Endothelial cell (in vitro differentiated cells): Measurements from ENCODE around the gene MRPL23. TPM values are rescaled to one million over a fixed set of nuclear protein-coding genes. Genes with fewer than 3 reads are reported as not detected.

ENCODE experiments used
- DNase-seq: peaks from one replicate; pipeline ENCODE4 v3.0.0; 2021; ENCODE audit warnings: low spot score
- H3K27ac Mint-ChIP-seq: one replicate; pipeline ENCODE4 v1.8.0; 2021; ENCODE audit warnings: mixed read lengths, inconsistent platforms; ENCODE audit not compliant: unreplicated experiment
- H3K27me3 Mint-ChIP-seq: one replicate; pipeline ENCODE4 v1.8.0; 2021; ENCODE audit warnings: mild to moderate bottlenecking, moderate library complexity, mixed read lengths, inconsistent platforms; ENCODE audit not compliant: unreplicated experiment
- H3K36me3 Mint-ChIP-seq: one replicate; pipeline ENCODE4 v1.8.0; 2021; ENCODE audit warnings: mild to moderate bottlenecking, low read depth, mixed read lengths, inconsistent platforms; ENCODE audit not compliant: unreplicated experiment
- H3K4me1 Mint-ChIP-seq: one replicate; pipeline ENCODE4 v1.8.0; 2021; ENCODE audit warnings: mild to moderate bottlenecking, mixed read lengths, inconsistent platforms; ENCODE audit not compliant: unreplicated experiment
- H3K4me3 Mint-ChIP-seq: one replicate; pipeline ENCODE4 v1.8.0; 2021; ENCODE audit warnings: mild to moderate bottlenecking, mixed read lengths, inconsistent platforms; ENCODE audit not compliant: unreplicated experiment
- H3K9me3 Mint-ChIP-seq: one replicate; pipeline ENCODE4 v1.8.0; 2021; ENCODE audit warnings: mixed read lengths, inconsistent platforms; ENCODE audit not compliant: unreplicated experiment
- total RNA-seq: library from RNA; stranded (reverse); fragmentation: NEBNext Ultra II Directional; extraction: Animal tissue kit (Norgen Biotek cat#: 25700); gene quantifications from one replicate; pipeline ENCODE4 v1.2.1, GENCODE V29; 2021; ENCODE audit not compliant: unreplicated experiment
- TF ChIP-seq, protein P1 (sequence below): fragments of 200-600 bp; sonication (generic); IDR thresholded peaks from one replicate; pipeline ENCODE4 v1.5.0; 2021; ENCODE audit warnings: antibody characterized with exemption; ENCODE audit not compliant: unreplicated experiment

Gene MRPL23
- total RNA-seq, 1 donor from 2014 or later = 29.2 TPM

DNA sequence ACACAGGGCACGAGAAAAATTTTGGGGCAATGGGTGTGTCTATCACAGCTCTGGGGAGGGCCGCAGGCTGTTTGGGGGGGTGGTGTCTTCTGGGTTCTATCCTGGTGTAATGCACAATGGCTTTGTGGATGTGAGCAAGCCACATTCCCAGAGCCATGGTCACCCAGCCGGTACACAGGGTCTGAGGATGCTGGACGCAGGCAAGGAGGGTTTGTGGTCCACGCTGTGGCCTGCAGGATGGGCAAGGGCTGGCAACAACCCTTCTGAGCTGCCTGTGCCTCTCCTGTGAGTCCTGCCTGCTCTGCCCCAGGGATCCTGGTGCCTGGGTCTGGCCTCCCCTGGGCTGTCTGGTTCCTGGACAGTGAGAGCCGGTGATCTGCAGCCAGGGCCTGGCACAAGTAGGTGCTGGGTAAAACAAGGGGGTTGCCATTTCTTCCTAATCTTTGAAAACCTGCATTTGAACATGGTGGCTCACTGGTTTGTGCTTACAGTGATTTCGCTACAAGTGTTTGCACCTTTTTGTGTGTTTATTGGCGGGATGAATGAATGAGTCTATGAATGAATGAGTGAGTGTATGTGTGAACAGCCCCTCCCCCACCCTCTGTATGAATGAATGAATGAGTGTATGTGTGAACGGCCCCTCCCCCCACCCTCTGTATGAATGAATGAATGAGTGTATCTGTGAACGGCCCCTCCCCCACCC lies 4.4 kb upstream of the MRPL23 start:
- no peak overlapping the region for H3K4me3 Mint-ChIP-seq
- TF ChIP-seq, protein P1, sequence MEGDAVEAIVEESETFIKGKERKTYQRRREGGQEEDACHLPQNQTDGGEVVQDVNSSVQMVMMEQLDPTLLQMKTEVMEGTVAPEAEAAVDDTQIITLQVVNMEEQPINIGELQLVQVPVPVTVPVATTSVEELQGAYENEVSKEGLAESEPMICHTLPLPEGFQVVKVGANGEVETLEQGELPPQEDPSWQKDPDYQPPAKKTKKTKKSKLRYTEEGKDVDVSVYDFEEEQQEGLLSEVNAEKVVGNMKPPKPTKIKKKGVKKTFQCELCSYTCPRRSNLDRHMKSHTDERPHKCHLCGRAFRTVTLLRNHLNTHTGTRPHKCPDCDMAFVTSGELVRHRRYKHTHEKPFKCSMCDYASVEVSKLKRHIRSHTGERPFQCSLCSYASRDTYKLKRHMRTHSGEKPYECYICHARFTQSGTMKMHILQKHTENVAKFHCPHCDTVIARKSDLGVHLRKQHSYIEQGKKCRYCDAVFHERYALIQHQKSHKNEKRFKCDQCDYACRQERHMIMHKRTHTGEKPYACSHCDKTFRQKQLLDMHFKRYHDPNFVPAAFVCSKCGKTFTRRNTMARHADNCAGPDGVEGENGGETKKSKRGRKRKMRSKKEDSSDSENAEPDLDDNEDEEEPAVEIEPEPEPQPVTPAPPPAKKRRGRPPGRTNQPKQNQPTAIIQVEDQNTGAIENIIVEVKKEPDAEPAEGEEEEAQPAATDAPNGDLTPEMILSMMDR = no peak
- DNase-seq = peak; percentile 1
- H3K27ac Mint-ChIP-seq = no peak overlapping the region
- H3K4me1 Mint-ChIP-seq = peaks cover 6% of the 10 kb centered on the region
- peaks cover 18% of the 10 kb centered on the region for H3K27me3 Mint-ChIP-seq
- H3K9me3 Mint-ChIP-seq = no peaks in the 10 kb centered on the region
- peaks cover 5% of the 10 kb centered on the region for H3K36me3 Mint-ChIP-seq

DNA sequence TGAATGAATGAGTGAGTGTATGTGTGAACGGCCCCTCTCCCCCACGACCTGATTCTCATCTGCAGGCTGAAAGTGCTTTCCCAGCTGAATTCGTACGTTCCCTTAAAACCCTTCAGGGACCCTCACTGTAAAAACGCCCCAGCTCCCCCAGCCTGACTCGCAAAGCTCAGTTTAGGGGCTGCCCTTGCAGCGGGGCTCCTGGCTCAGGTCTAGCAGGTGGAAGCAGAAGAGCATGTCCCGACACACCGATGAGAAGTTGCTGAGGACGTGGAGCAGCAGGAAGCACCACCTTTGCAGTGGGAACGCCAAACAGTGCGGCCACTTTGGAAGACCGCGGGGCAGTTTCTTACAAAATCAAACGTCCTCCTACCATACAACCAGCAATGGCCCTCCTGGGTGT lies 3.6 kb upstream of the MRPL23 start:
- no peak overlapping the region for H3K27ac Mint-ChIP-seq
- no peaks in the 10 kb centered on the region for H3K9me3 Mint-ChIP-seq
- peaks cover 5% of the 10 kb centered on the region for H3K36me3 Mint-ChIP-seq
- H3K27me3 Mint-ChIP-seq = peaks cover 18% of the 10 kb centered on the region
- H3K4me1 Mint-ChIP-seq = peaks cover 6% of the 10 kb centered on the region
- no peak for DNase-seq
- TF ChIP-seq, protein P1 = no peak
- no peak overlapping the region for H3K4me3 Mint-ChIP-seq

DNA sequence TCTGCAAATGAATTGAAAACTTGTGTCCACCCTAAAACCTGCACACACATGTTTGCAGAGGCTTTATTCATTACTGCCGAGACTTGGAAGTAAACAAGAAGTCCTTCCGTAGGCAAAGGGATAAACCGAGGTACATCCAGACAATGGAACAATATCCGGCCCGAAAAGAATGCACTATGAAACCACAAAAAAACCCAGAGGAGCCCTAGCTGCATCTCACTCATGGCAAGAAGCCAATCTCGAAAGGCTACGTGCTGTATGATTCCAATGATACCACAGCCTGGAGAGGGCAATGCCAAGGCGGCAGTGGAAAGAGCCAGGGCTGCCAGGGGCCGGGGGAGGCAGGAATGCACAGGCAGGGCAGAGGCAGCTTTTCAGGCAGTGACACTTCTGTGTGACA lies 3.2 kb upstream of the MRPL23 start:
- H3K36me3 Mint-ChIP-seq = peaks cover 5% of the 10 kb centered on the region
- H3K27me3 Mint-ChIP-seq = peaks cover 18% of the 10 kb centered on the region
- no peak overlapping the region for H3K4me3 Mint-ChIP-seq
- no peak for DNase-seq
- TF ChIP-seq, protein P1 = no peak
- H3K4me1 Mint-ChIP-seq = peaks cover 6% of the 10 kb centered on the region
- H3K27ac Mint-ChIP-seq = no peak overlapping the region
- no peaks in the 10 kb centered on the region for H3K9me3 Mint-ChIP-seq

DNA sequence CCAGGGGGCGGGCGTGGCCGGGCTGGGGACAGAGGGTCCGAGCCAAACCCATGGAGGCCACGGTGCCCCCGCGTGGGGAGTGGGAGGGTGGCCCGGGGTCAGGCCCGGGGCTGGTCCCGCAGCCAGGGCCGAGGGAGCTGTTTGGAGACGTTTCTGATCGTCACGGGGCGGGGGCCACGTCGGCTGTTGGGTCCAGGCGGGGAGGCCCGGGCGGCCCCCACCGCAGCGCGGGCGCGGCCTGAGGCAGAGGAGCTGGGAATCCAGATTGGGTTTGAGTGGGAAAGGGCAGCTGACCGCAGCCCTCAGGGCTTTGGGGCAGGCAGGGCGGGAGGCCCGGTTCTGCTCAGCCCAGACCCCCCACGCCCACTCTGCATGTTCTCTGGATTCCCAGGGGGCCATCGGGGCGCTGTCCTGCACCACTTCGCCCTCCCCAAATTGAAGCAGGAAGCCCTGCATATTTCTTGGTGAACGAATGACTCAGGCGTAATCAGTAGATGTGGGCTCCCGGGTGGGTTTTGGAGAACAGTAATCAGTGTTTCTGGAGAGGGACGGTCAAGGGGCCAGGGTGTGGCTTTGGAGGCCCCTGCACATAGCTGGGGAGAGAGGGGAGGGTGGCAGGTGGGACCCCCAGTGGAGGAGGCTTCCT lies 583 bp downstream of the MRPL23 start:
- no peaks in the 10 kb centered on the region for H3K4me1 Mint-ChIP-seq
- no peak overlapping the region for H3K4me3 Mint-ChIP-seq
- no peaks in the 10 kb centered on the region for H3K36me3 Mint-ChIP-seq
- TF ChIP-seq, protein P1 = no peak
- peaks cover 5% of the 10 kb centered on the region for H3K27me3 Mint-ChIP-seq
- no peaks in the 10 kb centered on the region for H3K9me3 Mint-ChIP-seq
- no peak overlapping the region for H3K27ac Mint-ChIP-seq
- no peak for DNase-seq

DNA sequence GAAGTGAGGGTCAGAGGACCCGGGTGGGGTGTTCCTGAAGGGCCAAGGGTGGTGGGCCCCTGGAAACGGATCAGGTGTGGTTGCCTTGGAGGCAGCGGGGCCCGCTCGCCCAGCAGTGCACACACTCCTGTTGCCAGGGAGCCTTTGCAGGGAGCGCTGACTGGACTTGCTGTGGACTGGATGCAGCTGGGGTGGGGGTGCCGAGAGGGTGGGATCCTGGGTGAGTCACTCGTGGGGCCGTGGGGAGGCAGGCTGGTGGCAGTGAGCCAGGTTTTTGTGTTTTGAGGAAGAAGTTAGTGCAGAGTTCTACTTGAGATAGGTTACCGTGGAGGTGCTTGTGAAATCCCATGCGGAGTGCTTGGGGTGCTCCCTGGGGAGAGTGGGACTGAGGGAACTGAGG lies 1.3 kb downstream of the MRPL23 start:
- H3K4me1 Mint-ChIP-seq = no peaks in the 10 kb centered on the region
- peaks cover 5% of the 10 kb centered on the region for H3K27me3 Mint-ChIP-seq
- no peak for DNase-seq
- no peak overlapping the region for H3K4me3 Mint-ChIP-seq
- no peak overlapping the region for H3K27ac Mint-ChIP-seq
- H3K36me3 Mint-ChIP-seq = no peaks in the 10 kb centered on the region
- TF ChIP-seq, protein P1 = no peak
- H3K9me3 Mint-ChIP-seq = no peaks in the 10 kb centered on the region
